A549 (cell line): ENCODE data around the gene TCEA3. TPM values are rescaled to one million over a fixed set of nuclear protein-coding genes. Genes with fewer than 3 reads are reported as not detected.
A peak's percentile ranks its signal among the peaks of the same experiment; 100 is the strongest.

Experiments used
- ATAC-seq, 2 experiments: fragments of 200-7000 bp in 1 of 2; fragments of >200 bp in 1 of 2; cut with Nextera tagmentation in 1 of 2; cut with Tn5 transposase in 1 of 2; 3 replicates each; pipeline versions ENCODE4 v1.8.0 to v1.9.1; 2018 to 2020; ENCODE audit warnings: mild to moderate bottlenecking in 1 of 2, moderate library complexity in 1 of 2
- CTCF ChIA-PET: fragments of 300-600 bp; sonication (Branson Sonifier 250); formaldehyde crosslinking; extraction: SDS; loops from one replicate; lab custom pipeline; 2021; ENCODE audit warnings: antibody characterized with exemption, inconsistent platforms; lab: Yijun Ruan, JAX
- POLR2A ChIA-PET: fragments of 350-600 bp; formaldehyde crosslinking; extraction: SDS; loops from one replicate; lab custom pipeline; 2021; ENCODE audit warnings: antibody characterized with exemption, inconsistent platforms; lab: Yijun Ruan, JAX
- DNase-seq, 2 experiments: peaks; one replicate each; pipeline versions ENCODE4 v3.0.0 to v3.0.0-alpha.2; 2011 to 2016; ENCODE audit warnings: low read depth in 1 of 2, low spot score in 1 of 2
- FAIRE-seq: peaks from 2 replicates; lab custom pipeline; 2011; peaks lifted over from hg19 to GRCh38; lab: Jason Lieb, UNC
- H3K27ac ChIP-seq, 2 experiments: fragments of >200 bp; sonication (Bioruptor Twin); formaldehyde crosslinking; 3 replicates each; pipeline ENCODE4 v1.5.1; 2016 to 2017
- H3K4me1 ChIP-seq: fragments of >200 bp; sonication (Bioruptor Twin); formaldehyde crosslinking; 3 replicates; pipeline ENCODE4 v1.6.1; 2016
- H3K4me2 ChIP-seq: fragments of >200 bp; sonication (Bioruptor Twin); formaldehyde crosslinking; 3 replicates; pipeline ENCODE4 v1.6.1; 2016
- H3K4me3 ChIP-seq: fragments of >200 bp; sonication (Bioruptor Twin); formaldehyde crosslinking; 3 replicates; pipeline ENCODE4 v1.5.1; 2016
- H3K9me3 ChIP-seq: fragments of >200 bp; sonication (Bioruptor Twin); formaldehyde crosslinking; 3 replicates; pipeline ENCODE4 v1.6.1; 2016
- EP300 ChIP-seq, 2 experiments: fragments of >200 bp; sonication (Bioruptor Twin); formaldehyde crosslinking; IDR thresholded peaks; 2 replicates in 1 of 2; 3 replicates in 1 of 2; pipeline ENCODE4 v1.6.1; 2016 to 2017
- ESRRA ChIP-seq: fragments of 150-350 bp; IDR thresholded peaks from 2 replicates; pipeline ENCODE4 v1.6.1; 2014; ENCODE audit warnings: mild to moderate bottlenecking, low read length, borderline replicate concordance
- FOSB ChIP-seq: fragments of 250-450 bp; sonication (Bioruptor Pico); IDR thresholded peaks from 2 replicates; pipeline ENCODE4 v1.5.0; 2020; ENCODE audit warnings: mild to moderate bottlenecking, moderate library complexity
- FOSL2 ChIP-seq, 2 experiments: fragments of 450-650 bp in 1 of 2; fragments of >200 bp in 1 of 2; sonication (Bioruptor Twin) in 1 of 2; formaldehyde crosslinking; IDR thresholded peaks; 2 replicates each; pipeline versions ENCODE4 v1.5.0 to v1.6.1; 2016 to 2020; ENCODE audit warnings: mild to moderate bottlenecking in 1 of 2, moderate library complexity in 1 of 2
- HOXA7 ChIP-seq: fragments of 250-450 bp; sonication (Bioruptor Pico); IDR thresholded peaks from 2 replicates; pipeline ENCODE4 v1.5.0; 2020; ENCODE audit warnings: mild to moderate bottlenecking, moderate library complexity
- HOXB13 ChIP-seq: fragments of 250-450 bp; sonication (Bioruptor Pico); IDR thresholded peaks from 2 replicates; pipeline ENCODE4 v1.5.0; 2020; ENCODE audit warnings: low read depth, mild to moderate bottlenecking, moderate library complexity
- JUN ChIP-seq, 2 experiments: fragments of >200 bp; sonication (Bioruptor Twin); formaldehyde crosslinking; IDR thresholded peaks; 2 replicates in 1 of 2; 3 replicates in 1 of 2; pipeline ENCODE4 v1.6.1; 2016 to 2017
- JUNB ChIP-seq: fragments of >200 bp; sonication (Bioruptor Twin); formaldehyde crosslinking; IDR thresholded peaks from 2 replicates; pipeline ENCODE4 v1.6.1; 2016
- MAFK ChIP-seq: fragments of 450-650 bp; IDR thresholded peaks from 2 replicates; pipeline ENCODE4 v1.6.1; 2014; ENCODE audit not compliant: partially characterized antibody
- MAZ ChIP-seq: fragments of 150-350 bp; IDR thresholded peaks from 2 replicates; pipeline ENCODE4 v1.6.1; 2014; ENCODE audit warnings: antibody characterized with exemption, low read depth, low read length, borderline replicate concordance
- NFE2L2 ChIP-seq: fragments of 150-350 bp; conservative IDR thresholded peaks from 2 replicates; pipeline ENCODE4 v1.6.1; 2014; ENCODE audit warnings: low read length
- PHF8 ChIP-seq: fragments of 200-600 bp; sonication (generic); IDR thresholded peaks from 2 replicates; pipeline ENCODE4 v1.6.1; 2016; ENCODE audit warnings: low read depth, mild to moderate bottlenecking, antibody characterized with exemption, moderate library complexity, borderline replicate concordance
- POLR2A ChIP-seq: IDR thresholded peaks from 2 replicates; pipeline ENCODE4 v1.6.1; 2012; ENCODE audit warnings: mild to moderate bottlenecking, low read length
- RARB ChIP-seq: fragments of 250-450 bp; sonication (Bioruptor Pico); IDR thresholded peaks from 2 replicates; pipeline ENCODE4 v1.8.0; 2021; ENCODE audit warnings: mild to moderate bottlenecking, moderate library complexity
- RFX5 ChIP-seq: fragments of 450-650 bp; IDR thresholded peaks from 2 replicates; pipeline ENCODE4 v1.7.1; 2014; ENCODE audit warnings: antibody characterized with exemption, mild to moderate bottlenecking, moderate library complexity
- RNF2 ChIP-seq: fragments of 200-600 bp; sonication (generic); IDR thresholded peaks from 2 replicates; pipeline ENCODE4 v1.6.1; 2016; ENCODE audit warnings: low read depth, mild to moderate bottlenecking, antibody characterized with exemption, moderate library complexity, borderline replicate concordance
- TP53 ChIP-seq: fragments of 250-450 bp; sonication (Bioruptor Pico); IDR thresholded peaks from 2 replicates; pipeline ENCODE4 v1.5.0; 2021; ENCODE audit warnings: mild to moderate bottlenecking, moderate library complexity
- ZFP36 ChIP-seq: fragments of 450-650 bp; IDR thresholded peaks from 2 replicates; pipeline ENCODE4 v1.6.1; 2014; ENCODE audit warnings: borderline replicate concordance; ENCODE audit not compliant: partially characterized antibody
- WGBS: methylation state at CpG from one replicate; pipeline ENCODE4 v1.1.6; 2017; ENCODE audit errors: missing lambda C conversion rate; 5-methylcytosine and 5-hydroxymethylcytosine counted together
- polyA plus RNA-seq, 4 experiments: library from polyadenylated mRNA; depleted of rRNA in 3 of 4; stranded (reverse); fragments of >200 nt; fragmentation: RNase III in 1 of 4; extraction: RNeasy Plus Mini Kit Qiagen cat#74134 plus additional on column Dnase treatment in 1 of 4; gene quantifications; 2 replicates in 3 of 4; 3 replicates in 1 of 4; pipeline ENCODE4 v1.2.3, GENCODE V29; 2011 to 2017
- TF ChIP-seq, protein P1 (sequence below): fragments of >200 bp; sonication (Bioruptor Twin); formaldehyde crosslinking; IDR thresholded peaks from 2 replicates; pipeline ENCODE4 v1.6.1; 2016
- TF ChIP-seq, protein P2 (sequence below): fragments of >200 bp; sonication (Bioruptor Twin); formaldehyde crosslinking; IDR thresholded peaks from 3 replicates; pipeline ENCODE4 v1.6.1; 2016
- TF ChIP-seq, protein P3 (sequence below): fragments of 250-450 bp; sonication (Bioruptor Pico); IDR thresholded peaks from 2 replicates; pipeline ENCODE4 v1.5.0; 2020; ENCODE audit warnings: low read depth, mild to moderate bottlenecking, moderate library complexity
- TF ChIP-seq, protein P4 (sequence below): fragments of 250-450 bp; sonication (Bioruptor Pico); IDR thresholded peaks from 2 replicates; pipeline ENCODE4 v1.5.0; 2021; ENCODE audit warnings: mild to moderate bottlenecking, moderate library complexity, borderline replicate concordance

TCEA3 gene
- polyA plus RNA-seq, 2 of the 4 experiments (the other 2 are of a cell fraction) = 0.58 TPM

DNA sequence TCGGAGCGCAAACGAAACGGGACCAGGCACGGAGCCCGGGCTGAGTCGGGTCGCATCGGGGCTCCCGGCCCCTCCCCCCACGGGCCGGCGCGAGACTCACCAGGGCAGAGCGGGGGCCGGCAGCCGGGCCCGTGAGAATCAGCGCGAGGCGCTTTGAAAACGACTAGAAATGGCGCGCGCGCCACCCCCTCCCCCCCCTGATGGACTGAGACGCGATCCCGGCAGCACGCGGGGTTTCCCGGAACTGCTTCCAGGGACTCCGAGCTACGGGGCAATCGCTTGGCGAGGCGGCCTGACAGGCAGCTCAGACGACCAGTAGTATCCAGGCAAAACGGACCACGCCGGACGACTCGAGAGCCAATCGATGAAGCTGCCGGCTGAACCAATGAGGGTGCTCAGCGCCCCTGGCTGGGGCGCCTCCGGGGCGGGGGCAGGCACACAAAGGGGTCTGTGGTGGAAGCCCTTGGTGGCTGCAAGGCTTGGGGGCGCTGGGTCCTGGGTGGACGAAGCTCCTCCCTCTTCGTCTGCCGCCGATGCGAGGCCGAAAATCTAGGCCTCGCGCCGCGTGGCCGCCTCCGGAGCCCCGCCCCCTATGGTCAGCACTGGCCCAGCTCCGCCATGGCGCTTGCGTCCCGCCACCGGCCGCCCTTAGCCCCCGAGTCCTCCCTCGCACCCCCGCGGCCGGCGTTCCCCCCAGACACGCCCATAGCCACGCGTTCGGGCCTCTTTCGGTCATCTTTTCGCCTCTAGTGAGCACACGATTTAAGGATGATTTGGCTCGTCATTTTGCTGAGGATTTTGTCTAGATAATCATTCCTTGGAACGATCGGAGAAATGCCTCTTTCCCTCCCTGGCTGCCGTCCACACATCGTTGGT lies 80.2 kb downstream of the TCEA3 start, which contains the start of gene HNRNPR (continued):
- TF ChIP-seq, protein P1, sequence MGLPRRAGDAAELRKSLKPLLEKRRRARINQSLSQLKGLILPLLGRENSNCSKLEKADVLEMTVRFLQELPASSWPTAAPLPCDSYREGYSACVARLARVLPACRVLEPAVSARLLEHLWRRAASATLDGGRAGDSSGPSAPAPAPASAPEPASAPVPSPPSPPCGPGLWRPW = no peak
- TF ChIP-seq JUN (IDR thresholded peaks at IDR 0.05) (peak in 1 of 2 experiments; percentile 81; a peak in 2 of 5 replicates), RNF2 (no peak), RFX5 (no peak), HOXB13 (CRISPR knock-in tag) (no peak)

DNA sequence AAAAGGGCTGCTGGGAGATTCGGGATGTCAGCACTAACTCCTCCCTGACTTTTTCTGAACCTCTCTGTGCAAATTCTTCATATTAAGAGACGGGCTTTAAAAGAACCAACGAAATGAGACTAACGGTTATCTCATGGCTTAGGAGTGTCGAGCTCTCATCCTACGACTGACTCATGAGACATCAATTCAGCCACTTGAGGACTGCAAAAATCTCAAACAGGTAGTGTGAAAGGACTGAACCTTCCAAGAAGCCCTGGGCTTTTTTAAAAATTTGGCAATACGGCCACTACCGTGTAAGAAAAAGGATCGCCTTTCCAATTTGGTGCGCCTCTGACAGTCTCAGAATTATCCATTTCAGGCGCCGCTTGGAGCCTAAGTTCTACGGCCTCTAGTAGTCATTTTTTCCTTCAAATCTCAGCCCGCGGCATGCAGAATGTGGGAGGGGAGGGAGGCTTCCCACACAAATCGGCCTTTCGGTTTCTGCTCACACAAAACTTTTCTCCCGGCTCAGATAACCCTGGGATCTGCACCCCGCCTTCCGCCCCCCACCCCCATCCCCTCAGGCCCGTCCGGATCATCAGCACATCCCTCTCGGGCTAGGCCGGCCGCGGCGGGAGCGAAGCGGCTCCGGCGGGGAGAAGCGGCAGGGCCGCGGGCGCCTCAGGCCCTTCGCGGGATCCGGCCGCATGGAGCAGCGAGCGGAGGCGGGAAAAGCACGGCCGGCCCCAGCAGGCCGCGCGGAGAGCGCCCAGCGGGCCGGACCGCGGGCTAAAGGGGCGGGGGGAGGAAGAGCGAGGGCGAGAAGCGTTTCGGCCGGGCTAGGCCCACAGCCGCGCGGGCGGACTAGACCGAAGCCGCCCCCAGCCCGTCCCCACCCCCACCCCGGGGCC lies 81.1 kb downstream of the TCEA3 start:
- peak overlapping the region; percentile 98 for H3K4me2 ChIP-seq
- under 1% methylated on average over 18 of the region's 66 CpGs for WGBS
- DNase-seq (peak in 1 of 2 experiments; percentile 59), ATAC-seq (peak; percentile 54 to 60), FAIRE-seq (no peak)
- ChIA-PET CTCF (interaction anchor here (0.8 to 2.6 kb wide), 2 partner anchors 61 to 196 kb away, joined by 3 to 10 read pairs; no protein-coding TSS in a partner anchor), POLR2A (interaction anchor here (0.6 to 1.6 kb wide), 16 partner anchors 9 to 433 kb away, joined by 3 to 33 read pairs (median 5); partner anchors contain the start of genes RPL11 and ZNF436)
- H3K4me1 ChIP-seq = peaks cover 36% of the 10 kb centered on the region
- TF ChIP-seq EP300 (IDR thresholded peaks at IDR 0.05) (no peak), JUN (IDR thresholded peaks at IDR 0.05) (no peak), PHF8 (peak; percentile 38), FOSL2 (IDR thresholded peaks at IDR 0.05) (no peak), FOSL2 (CRISPR knock-in tag; IDR thresholded peaks at IDR 0.05) (peak; percentile 35; the same call in 1 of the 2 replicates)
- TF ChIP-seq, protein P2, sequence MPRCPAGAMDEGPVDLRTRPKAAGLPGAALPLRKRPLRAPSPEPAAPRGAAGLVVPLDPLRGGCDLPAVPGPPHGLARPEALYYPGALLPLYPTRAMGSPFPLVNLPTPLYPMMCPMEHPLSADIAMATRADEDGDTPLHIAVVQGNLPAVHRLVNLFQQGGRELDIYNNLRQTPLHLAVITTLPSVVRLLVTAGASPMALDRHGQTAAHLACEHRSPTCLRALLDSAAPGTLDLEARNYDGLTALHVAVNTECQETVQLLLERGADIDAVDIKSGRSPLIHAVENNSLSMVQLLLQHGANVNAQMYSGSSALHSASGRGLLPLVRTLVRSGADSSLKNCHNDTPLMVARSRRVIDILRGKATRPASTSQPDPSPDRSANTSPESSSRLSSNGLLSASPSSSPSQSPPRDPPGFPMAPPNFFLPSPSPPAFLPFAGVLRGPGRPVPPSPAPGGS = 0 out of 3 replicates have a peak, but pooled peaks have one; percentile 57
- peak overlapping the region; percentile 93 for H3K4me3 ChIP-seq
- H3K27ac ChIP-seq = peak overlapping the region; percentile 98 to 100
- no peaks in the 10 kb centered on the region for H3K9me3 ChIP-seq

DNA sequence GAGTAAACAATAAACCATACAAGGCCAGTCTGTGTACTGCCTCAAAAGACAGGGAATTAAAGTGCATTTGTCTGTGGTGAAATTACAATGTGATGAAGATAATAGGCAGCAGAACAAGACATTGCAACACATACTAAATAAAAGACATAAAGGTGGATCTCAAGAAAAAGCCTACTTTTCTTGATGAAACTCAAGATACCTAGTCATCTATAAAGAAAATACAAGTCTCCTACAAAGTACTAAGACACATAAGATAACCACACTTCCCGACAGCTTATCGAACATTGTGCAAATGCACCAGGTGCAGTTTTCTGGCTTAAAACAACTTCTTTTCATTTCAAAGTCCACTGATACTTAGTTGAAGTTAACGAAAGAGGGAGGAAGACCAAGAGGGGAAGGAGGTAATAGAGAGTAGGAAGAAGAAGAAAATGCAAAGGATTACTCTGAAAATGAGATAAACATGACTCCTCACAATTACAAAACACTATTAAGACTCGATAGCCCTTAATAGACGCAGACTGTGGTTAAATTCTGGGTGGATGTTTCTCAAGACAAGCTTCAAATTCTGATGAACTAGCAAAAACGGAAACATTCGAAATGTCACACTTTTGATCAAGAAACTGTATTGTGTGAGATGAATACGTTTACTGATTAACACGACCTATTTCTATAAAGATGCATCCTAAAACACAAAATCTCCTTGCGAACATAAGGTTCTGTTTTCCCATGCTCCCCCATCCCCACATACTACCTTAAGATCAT lies 82.4 kb downstream of the TCEA3 start:
- no peak for FAIRE-seq

DNA sequence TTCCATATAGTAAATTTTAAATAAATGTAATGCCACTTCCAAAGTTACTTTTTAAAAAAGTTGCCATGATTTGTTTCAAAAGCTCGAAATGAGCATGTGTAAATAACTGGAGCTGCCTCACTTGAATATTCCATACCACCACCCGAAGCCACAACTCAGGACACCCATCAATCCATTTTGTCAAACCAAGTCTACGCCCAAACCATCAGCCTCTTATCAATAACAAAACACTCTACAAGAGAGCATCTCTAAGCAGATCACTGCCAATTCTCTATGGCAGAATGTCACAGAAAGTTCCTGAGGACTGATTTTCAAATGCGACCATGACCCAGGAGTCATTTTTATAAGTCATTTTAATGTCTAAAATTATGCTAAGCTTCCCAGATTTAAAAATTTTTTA lies 84.9 kb downstream of the TCEA3 start:
- FAIRE-seq = no peak
- H3K27ac ChIP-seq = no peak overlapping the region
- H3K4me2 ChIP-seq = peak overlapping the region; percentile 98
- WGBS = 78% methylated on average over 4 of the region's 4 CpGs
- peaks cover 39% of the 10 kb centered on the region; the same call in 2 of the 3 replicates for H3K4me1 ChIP-seq
- no peak for ATAC-seq
- H3K4me3 ChIP-seq = no peak overlapping the region
- POLR2A ChIA-PET = interaction anchor here (1.2 kb wide), 1 partner anchor 29 kb away, joined by 3 read pairs; no protein-coding TSS in a partner anchor
- DNase-seq = no peak
- no peaks in the 10 kb centered on the region for H3K9me3 ChIP-seq
- CTCF ChIA-PET = interaction anchor here (1.3 to 2.9 kb wide), 2 partner anchors 22 to 64 kb away, joined by 4 to 8 read pairs; no protein-coding TSS in a partner anchor
- TF ChIP-seq MAZ (no peak), TP53 (no peak), ESRRA (no peak), RARB (CRISPR knock-in tag) (no peak), POLR2A (no peak), FOSB (CRISPR knock-in tag) (no peak), JUNB (no peak), NFE2L2 (no peak), HOXA7 (CRISPR knock-in tag) (no peak)
- TF ChIP-seq, protein P1 = no peak
- TF ChIP-seq, protein P3, sequence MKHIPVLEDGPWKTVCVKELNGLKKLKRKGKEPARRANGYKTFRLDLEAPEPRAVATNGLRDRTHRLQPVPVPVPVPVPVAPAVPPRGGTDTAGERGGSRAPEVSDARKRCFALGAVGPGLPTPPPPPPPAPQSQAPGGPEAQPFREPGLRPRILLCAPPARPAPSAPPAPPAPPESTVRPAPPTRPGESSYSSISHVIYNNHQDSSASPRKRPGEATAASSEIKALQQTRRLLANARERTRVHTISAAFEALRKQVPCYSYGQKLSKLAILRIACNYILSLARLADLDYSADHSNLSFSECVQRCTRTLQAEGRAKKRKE (CRISPR knock-in tag) = no peak
- TF ChIP-seq, protein P4, sequence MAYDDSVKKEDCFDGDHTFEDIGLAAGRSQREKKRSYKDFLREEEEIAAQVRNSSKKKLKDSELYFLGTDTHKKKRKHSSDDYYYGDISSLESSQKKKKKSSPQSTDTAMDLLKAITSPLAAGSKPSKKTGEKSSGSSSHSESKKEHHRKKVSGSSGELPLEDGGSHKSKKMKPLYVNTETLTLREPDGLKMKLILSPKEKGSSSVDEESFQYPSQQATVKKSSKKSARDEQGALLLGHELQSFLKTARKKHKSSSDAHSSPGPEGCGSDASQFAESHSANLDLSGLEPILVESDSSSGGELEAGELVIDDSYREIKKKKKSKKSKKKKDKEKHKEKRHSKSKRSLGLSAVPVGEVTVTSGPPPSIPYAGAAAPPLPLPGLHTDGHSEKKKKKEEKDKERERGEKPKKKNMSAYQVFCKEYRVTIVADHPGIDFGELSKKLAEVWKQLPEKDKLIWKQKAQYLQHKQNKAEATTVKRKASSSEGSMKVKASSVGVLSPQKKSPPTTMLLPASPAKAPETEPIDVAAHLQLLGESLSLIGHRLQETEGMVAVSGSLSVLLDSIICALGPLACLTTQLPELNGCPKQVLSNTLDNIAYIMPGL = no peak

More for the DNA sequence above, 82.4 kb downstream of the TCEA3 start:
- POLR2A ChIA-PET = no interaction called here
- TF ChIP-seq MAFK (peak; percentile 76), ZFP36 (no peak)
- Histone ChIP-seq H3K9me3 (no peaks in the 10 kb centered on the region), H3K27ac (peak overlapping the region; percentile 26 to 56; a peak in 4 of 6 replicates), H3K4me1 (peaks cover 44% of the 10 kb centered on the region), H3K4me2 (peak overlapping the region; percentile 98), H3K4me3 (peak overlapping the region; percentile 93)
- DNase-seq (no peak), ATAC-seq (no peak)
- CTCF ChIA-PET = interaction anchor here (1.0 kb wide), 1 partner anchor 61 kb away, joined by 4 read pairs; no protein-coding TSS in a partner anchor
- WGBS = 4% methylated on average over 10 of the region's 10 CpGs
